ENCODE results near the gene RIPOR2. TPM values are rescaled to one million over a fixed set of nuclear protein-coding genes. Genes with fewer than 3 reads are reported as not detected.

The RIPOR2 gene
- total RNA-seq, 4 donors from 2014 or later = 1.2 to 16.7 (median 5.2) TPM

GRCh38 chr6:24899136-24899996, 36.4 kb downstream of the RIPOR2 start:
- H3K9me3 ChIP-seq = no peaks in the 10 kb centered on the region
- TF ChIP-seq POLR2AphosphoS5 (IDR thresholded peaks at IDR 0.05) (no peak), POLR2A (IDR thresholded peaks at IDR 0.05) (no peak), EP300 (IDR thresholded peaks at IDR 0.05; ENCODE audit: low read depth) (no peak), CTCF (IDR thresholded peaks at IDR 0.05) (no peak)
- no peak for DNase-seq
- intact Hi-C loops (cut with DNase I; ENCODE audit: low total_unique reads) (no loop called here), in situ Hi-C loops (cut with MboI; ENCODE audit: low pct_ligation_motif_present in 1 of 4, low pct_unique_long_range_greater_than_20kb in 1 of 4, low sequenced_read_pairs in 3 of 4) (no loop called here)
- no peaks in the 10 kb centered on the region for H3K4me1 ChIP-seq
- H3K27ac ChIP-seq = peak overlapping the region in 1 of 4 donors; percentile 21
- WGBS, 2 donors (ENCODE audit: low coverage in 1 of 2) = 85 to 89% methylated on average over 8 of the region's 8 CpGs
- no peak overlapping the region for H3K4me3 ChIP-seq
- H3K27me3 ChIP-seq = no peaks in the 10 kb centered on the region
- no peaks in the 10 kb centered on the region for H3K36me3 ChIP-seq

- 0 to 60% methylated on average over 1 of the region's 1 CpG for WGBS, 2 donors (ENCODE audit: low coverage in 1 of 2)
- in situ Hi-C loops (cut with MboI; ENCODE audit: low pct_ligation_motif_present in 1 of 4, low pct_unique_long_range_greater_than_20kb in 1 of 4, low sequenced_read_pairs in 3 of 4) = no loop called here
- Histone ChIP-seq H3K27me3 (no peaks in the 10 kb centered on the region), H3K4me1 (no peaks in the 10 kb centered on the region), H3K27ac (no peak overlapping the region), H3K36me3 (no peaks in the 10 kb centered on the region), H3K4me3 (no peak overlapping the region), H3K9me3 (no peaks in the 10 kb centered on the region)
- intact Hi-C loops (cut with DNase I; ENCODE audit: low total_unique reads) = no loop called here
- TF ChIP-seq POLR2AphosphoS5 (IDR thresholded peaks at IDR 0.05) = no peak
- TF ChIP-seq CTCF (IDR thresholded peaks at IDR 0.05) = no peak
- no peak for TF ChIP-seq EP300 (IDR thresholded peaks at IDR 0.05; ENCODE audit: low read depth)
- no peak for TF ChIP-seq POLR2A (IDR thresholded peaks at IDR 0.05)
- DNase-seq = no peak
Observed at GRCh38 chr6:24898676-24899075, 37.1 kb downstream of the RIPOR2 start.

GRCh38 chr6:24897186-24897585, 38.6 kb downstream of the RIPOR2 start:
- intact Hi-C loops (cut with DNase I; ENCODE audit: low total_unique reads) (no loop called here), in situ Hi-C loops (cut with MboI; ENCODE audit: low pct_ligation_motif_present in 1 of 4, low pct_unique_long_range_greater_than_20kb in 1 of 4, low sequenced_read_pairs in 3 of 4) (no loop called here)
- no peak overlapping the region for H3K27ac ChIP-seq
- H3K4me1 ChIP-seq = no peaks in the 10 kb centered on the region
- TF ChIP-seq POLR2AphosphoS5 (IDR thresholded peaks at IDR 0.05) = no peak
- TF ChIP-seq EP300 (IDR thresholded peaks at IDR 0.05; ENCODE audit: low read depth) = no peak
- no peak for TF ChIP-seq CTCF (IDR thresholded peaks at IDR 0.05)
- no peak for TF ChIP-seq POLR2A (IDR thresholded peaks at IDR 0.05)
- no peaks in the 10 kb centered on the region for H3K9me3 ChIP-seq
- no peak for DNase-seq
- H3K36me3 ChIP-seq = no peaks in the 10 kb centered on the region
- 90 to 95% methylated on average over 4 to 6 of the region's 6 CpGs for WGBS, 2 donors (ENCODE audit: low coverage in 1 of 2)
- no peaks in the 10 kb centered on the region for H3K27me3 ChIP-seq
- no peak overlapping the region for H3K4me3 ChIP-seq

GRCh38 chr6:24893342-24893850, 42.4 kb downstream of the RIPOR2 start:
- Histone ChIP-seq H3K4me1 (no peaks in the 10 kb centered on the region), H3K9me3 (no peaks in the 10 kb centered on the region), H3K36me3 (no peaks in the 10 kb centered on the region), H3K4me3 (no peak overlapping the region), H3K27me3 (no peaks in the 10 kb centered on the region), H3K27ac (no peak overlapping the region)
- intact Hi-C loops (cut with DNase I; ENCODE audit: low total_unique reads) (no loop called here), in situ Hi-C loops (cut with MboI; ENCODE audit: low pct_ligation_motif_present in 1 of 4, low pct_unique_long_range_greater_than_20kb in 1 of 4, low sequenced_read_pairs in 3 of 4) (no loop called here)
- TF ChIP-seq EP300 (IDR thresholded peaks at IDR 0.05; ENCODE audit: low read depth) (no peak), CTCF (IDR thresholded peaks at IDR 0.05) (no peak), POLR2A (IDR thresholded peaks at IDR 0.05) (no peak), POLR2AphosphoS5 (IDR thresholded peaks at IDR 0.05) (no peak)
- DNase-seq = no peak
- WGBS, 2 donors (ENCODE audit: low coverage in 1 of 2) = 100% methylated on average over 1 of the region's 1 CpG; no CpG with 5 or more reads in 1 of the 2 donors

All from transverse colon (tissue), 4 donors.